HG03175 (cell line): ENCODE results near the gene OSBPL1A.
"Not testable (repeated sequence)": the region's sequence is repeated elsewhere in the genome, so short reads cannot be mapped to it uniquely, and the experiment has no call there.

Experiments
- ATAC-seq: cut with Tn5 transposase; IDR thresholded peaks from one replicate; pipeline ENCODE4 v1.9.1; 2021; ENCODE audit warnings: mild to moderate bottlenecking, moderate library complexity; ENCODE audit not compliant: unreplicated experiment

Gene OSBPL1A

DNA sequence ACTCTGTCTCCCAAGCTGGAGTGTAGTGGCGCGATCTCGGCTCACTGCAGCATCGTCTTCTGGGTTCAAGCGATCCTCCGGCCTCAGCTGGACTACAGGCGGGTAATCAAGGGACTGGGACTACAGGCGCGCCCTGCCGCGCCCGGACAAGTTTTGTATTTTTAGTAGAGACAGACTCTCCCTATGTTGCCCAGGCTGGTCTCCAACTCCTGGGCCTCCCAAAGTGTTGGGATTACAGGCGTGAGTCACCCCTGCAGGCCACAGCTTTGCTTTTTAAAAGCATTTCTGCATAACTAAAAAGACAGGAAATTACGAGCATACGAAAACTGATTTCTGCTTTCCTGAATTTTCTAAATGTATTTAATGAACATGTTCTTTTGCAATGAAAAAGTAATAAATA, 916 bp upstream of the OSBPL1A start:
- no peak for ATAC-seq

DNA sequence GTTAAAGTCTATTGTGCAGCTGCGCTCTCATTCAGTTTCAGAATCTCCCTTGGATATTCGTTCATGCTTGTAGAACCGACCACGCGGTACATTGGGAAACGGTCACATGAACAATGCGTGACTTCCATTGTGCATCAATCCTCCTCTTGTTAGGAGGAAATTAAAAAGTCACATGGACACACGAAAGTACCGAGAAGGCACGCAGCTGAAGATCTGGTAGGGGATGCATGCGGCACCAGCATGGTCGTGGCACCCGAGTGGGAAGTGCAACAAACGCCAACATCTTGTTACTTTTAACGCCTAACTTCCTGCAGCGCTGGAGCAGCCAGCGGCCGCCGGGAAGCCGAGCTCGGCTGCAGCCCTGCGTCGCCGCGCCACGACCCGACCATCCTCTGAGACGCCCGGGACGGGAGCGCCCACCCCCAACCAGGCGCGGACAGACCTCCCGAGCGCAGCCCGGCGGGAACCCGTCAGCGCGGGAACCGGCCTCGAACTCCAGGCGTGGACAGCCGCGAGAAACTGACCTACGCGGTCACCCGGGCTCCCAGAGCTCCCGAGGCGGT, 412 bp downstream of the OSBPL1A start:
- ATAC-seq: no peak

DNA sequence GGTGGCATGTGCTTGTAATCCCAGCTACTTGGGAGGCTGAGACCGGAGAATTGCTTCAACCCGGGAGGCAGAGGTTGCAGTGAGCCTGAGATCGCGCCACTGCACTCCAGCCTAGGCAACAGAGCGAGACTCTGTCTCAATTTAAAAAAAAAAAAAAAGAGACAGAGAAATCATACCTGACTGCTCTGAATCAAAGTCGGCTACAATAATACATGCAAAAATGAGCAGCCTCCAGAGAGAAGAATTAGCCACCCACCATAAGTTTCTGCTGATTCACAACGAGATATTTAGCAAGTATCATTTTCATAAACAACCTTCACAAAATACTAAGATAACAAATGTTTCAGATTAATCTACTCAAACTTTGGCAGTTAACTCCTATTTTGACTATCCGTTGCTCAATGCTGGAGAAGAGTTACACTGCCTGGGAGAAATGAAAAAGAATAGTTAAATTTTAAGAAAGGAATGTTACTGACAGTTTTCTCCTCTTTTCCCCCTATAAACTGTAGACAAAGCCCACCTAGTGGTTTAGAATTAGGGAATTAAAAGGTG, 1.5 kb downstream of the OSBPL1A start:
- no peak for ATAC-seq

DNA sequence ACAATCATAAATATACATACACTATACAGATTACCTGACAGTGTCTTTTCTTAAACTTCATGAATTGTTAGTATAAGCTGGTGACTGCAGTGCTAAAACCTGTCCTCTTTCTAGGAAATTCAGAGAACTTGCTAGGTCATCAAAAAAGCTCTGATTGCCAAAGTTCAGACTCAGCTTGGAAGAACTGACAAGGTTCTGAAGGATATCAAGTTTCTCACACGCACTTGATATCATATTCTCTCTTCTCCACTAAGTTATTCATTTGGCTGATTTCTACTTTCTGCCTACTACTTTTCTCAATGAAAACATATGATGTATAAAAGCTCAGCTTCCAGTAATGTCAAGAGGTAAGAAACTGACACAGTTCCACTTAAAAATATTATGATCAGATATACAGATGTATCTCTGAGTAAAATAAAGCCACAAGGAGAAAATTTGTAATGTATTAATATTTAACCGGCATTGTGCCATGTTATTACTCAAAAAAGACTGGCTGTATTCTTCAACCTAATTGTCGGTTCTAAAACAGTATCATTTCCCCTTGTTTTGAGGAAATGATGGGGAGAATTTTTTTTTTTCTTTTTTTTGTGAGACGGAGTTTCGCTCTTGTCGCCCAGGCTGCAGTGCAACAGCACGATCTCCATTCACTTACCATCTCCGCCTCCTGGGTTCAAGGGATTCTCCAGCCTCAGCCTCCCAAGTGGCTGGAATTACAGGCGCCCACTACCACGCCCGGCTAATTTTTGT, 2.4 kb downstream of the OSBPL1A start:
- no peak for ATAC-seq

GRCh38 chr18:24388957-24389356, 8.7 kb downstream of the OSBPL1A start:
- no peak for ATAC-seq

DNA sequence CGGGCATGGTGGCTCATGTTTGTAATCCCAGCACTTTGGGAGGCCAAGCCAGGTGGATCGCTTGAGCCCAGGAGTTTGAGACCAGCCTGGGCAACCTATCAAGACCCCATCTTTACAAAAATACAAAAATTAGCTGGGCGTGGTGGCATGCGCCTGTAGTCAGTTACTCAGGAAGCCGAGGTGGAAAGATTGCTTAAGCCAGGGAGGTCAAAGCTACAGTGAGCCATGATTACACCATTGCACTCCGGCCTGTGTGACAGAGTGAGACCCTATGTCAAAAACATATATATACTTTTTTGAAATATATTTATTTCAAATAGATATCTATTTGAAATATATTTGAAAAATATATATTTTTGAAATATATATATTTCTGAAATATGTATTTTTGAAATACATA, 10.9 kb downstream of the OSBPL1A start:
- ATAC-seq: no peak

- no peak for ATAC-seq
Observed at GRCh38 chr18:24381126-24381525, 16.5 kb downstream of the OSBPL1A start.

DNA sequence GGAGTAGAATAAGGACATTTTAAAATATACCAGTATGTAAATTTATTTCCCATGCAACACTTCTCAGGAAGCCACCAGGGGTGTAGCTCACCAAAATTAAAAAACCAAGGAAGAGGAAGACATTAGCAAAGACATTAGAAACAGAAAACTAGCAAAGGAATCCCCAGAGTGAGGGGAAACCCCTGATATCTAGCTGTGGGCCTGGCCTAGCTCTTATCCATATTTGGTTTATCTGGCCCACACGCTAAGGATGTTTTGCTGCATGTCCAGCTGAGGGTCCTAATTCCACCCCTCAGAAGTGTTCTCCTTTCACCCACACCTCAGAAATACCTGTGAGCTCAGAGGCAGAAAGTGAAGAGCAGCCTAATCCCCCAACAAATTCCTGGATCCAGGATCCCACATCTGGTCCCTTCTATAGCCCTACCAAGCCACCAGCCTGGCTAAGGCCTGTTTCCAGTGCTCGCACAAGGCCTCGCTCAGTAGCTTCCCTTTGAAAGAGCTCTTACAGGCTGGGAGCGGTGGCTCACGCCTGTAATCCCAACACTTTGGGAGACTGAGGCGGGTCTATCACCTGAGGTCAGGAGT, 17.4 kb downstream of the OSBPL1A start:
- ATAC-seq: no peak

DNA sequence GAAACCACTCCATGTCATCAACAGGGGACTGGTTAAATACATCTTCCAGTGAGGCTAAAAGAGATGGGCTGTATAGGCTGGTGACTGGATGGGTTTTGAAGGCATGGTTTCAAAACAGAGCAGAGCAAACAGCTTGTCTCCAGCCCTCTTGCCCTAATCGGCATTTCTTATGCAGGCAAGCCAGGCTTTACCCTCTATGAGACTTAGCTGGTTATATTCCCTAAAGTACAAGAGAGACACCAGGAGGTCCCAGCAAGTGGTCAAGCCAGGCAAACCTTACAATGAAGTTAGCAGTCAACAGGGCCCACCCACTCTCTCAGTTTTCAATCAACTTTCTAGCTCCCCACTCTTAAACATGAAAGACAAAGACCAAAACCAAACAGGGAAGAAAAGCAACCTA, 19.0 kb downstream of the OSBPL1A start:
- no peak for ATAC-seq

GRCh38 chr18:24376531-24376930, 21.1 kb downstream of the OSBPL1A start:
- ATAC-seq: not testable (repeated sequence)

- no peak for ATAC-seq
Observed at GRCh38 chr18:24373328-24373727, 24.3 kb downstream of the OSBPL1A start.

GRCh38 chr18:24372279-24372872, 25.2 kb downstream of the OSBPL1A start:
- ATAC-seq: no peak

DNA sequence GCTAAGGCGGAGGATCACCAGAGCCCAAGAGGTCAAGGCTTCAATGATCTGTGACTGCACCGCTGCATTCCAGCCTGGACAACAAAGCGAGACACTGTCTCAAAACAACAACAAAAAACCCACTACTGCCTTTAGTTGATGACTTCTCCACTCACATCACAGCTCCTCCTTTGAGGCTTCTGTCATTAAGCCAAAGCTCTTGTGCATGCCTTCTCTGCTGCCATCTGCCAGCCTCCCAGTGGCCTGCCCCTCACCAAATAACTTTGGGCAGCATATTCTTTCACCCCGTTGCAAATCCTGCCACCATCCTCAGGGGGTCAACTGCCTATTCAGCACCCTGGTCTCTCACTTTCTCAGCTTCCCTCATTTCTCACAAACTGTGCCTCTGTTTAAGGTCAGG, 27.5 kb downstream of the OSBPL1A start:
- ATAC-seq: no peak

DNA sequence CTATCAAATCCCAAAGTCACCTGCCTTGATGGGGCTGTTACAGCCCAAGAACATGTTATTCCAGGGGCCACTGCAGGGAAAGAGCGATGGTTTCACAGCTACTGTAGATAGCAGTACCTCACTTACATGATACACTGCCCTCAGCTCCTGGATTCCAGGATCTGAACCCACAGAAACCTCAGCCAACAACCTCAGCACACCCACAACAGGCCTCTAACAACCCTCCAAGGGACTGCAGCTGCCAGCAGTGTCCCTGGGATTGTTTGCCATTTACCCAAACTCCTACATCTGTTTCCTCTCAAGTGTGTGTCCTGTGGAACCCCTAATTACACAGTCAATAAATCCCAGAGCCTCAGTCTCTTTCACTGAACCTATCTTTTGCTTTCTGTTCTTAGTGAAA, 28.2 kb downstream of the OSBPL1A start:
- ATAC-seq: no peak

DNA sequence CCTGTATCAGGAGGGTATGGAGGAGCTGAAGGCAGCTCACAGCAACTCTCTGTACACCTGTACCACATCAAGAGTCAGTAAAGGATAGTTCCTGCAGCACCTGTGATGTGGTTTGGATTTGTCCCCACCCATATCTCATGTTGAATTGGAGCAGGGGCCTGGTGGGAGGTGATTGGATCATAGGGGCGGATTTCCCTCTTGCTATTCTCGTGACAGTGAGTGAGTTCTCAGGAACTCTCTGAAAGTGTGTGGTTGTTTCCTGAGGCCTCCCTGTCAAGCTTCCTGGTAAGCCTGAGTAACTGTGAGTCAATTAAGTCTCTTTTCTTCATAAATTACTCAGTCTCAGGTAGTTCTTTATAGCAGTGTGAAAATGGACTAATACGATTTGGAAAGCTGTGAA, 28.9 kb downstream of the OSBPL1A start:
- no peak for ATAC-seq

DNA sequence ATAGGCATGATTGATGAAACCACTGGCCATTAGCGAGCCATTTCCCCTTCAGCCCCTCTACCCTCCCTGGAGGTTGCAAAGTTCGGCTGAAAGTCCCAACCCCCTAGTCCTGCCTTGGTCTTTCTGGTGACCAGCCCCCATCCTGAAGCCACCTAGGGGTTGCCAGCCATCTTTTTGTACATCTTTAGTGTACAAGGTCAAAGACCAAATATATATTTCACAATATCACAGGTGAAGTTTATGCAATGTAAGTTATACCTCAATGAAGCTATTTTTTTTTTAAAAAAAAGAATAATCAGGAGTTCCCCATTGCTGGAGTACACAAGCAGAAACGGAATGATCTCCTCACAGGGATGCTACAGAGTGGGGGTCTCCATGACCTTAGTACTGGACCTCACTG, 31.3 kb downstream of the OSBPL1A start:
- ATAC-seq: no peak

DNA sequence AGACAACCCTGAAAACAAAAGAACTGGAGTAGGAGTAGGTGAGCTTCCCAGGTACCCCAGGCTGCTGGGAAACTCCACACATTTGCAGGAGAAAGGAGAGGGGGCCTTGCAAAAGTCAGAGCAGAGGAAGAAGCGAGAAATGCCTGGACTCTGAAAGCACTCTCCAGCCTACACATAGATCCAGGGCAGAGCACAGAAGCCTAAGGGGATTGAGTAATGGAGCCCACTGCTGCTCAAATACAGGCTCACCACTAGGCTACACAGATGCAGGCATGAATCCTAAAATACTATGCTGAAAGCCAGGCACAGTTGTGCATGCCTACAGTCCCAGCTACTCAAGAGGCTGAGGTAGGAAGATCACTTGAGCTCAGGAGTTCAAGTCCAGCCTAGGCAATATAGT, 33.4 kb downstream of the OSBPL1A start:
- no peak for ATAC-seq

DNA sequence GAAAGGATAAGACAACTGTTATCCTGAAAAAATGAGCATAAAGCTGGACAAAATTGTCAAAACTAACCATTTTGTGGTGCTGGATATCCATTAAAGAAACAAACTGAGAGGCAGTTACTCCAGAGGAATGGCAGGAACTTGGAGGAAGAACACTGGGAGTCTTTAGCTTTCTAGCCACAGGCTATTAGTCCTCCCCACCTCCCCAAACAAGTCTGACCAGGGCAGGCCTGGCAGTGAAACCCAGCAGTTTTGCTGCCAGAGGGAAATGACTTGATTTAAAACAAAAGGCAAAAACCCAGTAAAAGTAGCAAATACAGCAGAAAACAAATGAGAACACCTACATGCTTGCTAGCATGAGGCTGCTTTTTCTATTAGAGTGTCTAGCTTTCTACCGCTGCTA, 34.9 kb downstream of the OSBPL1A start:
- no peak for ATAC-seq

DNA sequence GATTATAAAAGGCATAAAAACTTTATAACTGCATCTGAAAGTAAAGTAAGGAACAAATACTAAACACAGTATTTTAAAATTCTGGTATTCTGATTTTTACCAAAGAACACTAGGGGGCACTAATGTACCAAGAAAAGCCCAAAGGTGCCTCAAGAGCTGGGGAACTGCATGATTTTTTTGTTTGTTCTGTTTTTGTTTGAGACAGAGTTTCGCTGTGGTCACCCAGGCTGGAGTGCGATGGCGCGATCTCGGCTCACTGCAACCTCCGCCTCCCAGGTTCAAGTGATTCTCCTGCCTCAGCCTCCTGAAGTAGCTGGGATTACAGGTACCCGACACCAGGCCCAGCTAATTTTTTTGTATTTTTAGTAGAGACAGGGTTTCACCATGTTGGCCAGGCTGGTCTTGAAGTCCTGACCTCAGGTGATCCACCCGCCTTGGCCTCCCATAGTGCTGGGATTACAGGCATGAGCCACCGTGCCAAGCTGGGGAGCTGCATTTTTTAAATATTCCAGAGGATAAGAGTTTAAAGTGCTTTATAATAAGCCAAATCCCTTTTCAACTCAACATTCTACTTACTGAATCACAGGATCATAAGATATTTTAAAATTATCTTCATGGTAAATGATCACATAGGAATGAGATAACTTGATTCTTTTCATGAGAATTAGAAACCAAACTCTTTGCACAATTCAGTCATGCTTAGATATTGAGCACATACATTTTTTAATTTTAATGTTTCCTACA, 37.7 kb downstream of the OSBPL1A start:
- peak; percentile 60 for ATAC-seq

- no peak for ATAC-seq
Observed at GRCh38 chr18:24354278-24354677, 43.3 kb downstream of the OSBPL1A start.

- no peak for ATAC-seq
Observed at GRCh38 chr18:24346254-24346653, 51.4 kb downstream of the OSBPL1A start.
